VCaP (cell line): ENCODE data around the gene RIMS3.
"Not testable (repeated sequence)": the region's sequence is repeated elsewhere in the genome, so short reads cannot be mapped to it uniquely, and the experiment has no call there.

Experiments
- H3K27ac ChIP-seq: fragments of 450-650 bp; 2 replicates; pipeline ENCODE4 v1.5.1; 2017
- CTCF ChIP-seq: fragments of 450-650 bp; conservative IDR thresholded peaks from 2 replicates; pipeline ENCODE4 v1.5.1; 2017; ENCODE audit warnings: mild to moderate bottlenecking, moderate library complexity

RIMS3 gene

GRCh38 chr1:40709100-40709801 lies 43.8 kb upstream of the RIMS3 start:
- H3K27ac ChIP-seq: no peak overlapping the region
- TF ChIP-seq CTCF: no peak

- no peak overlapping the region for H3K27ac ChIP-seq
Measured at GRCh38 chr1:40708750-40709099, 43.2 kb upstream of the RIMS3 start.

GRCh38 chr1:40706626-40707025 lies 41.1 kb upstream of the RIMS3 start:
- TF ChIP-seq CTCF: no peak
- H3K27ac ChIP-seq: no peak overlapping the region

More at GRCh38 chr1:40708750-40709099, 43.2 kb upstream of the RIMS3 start:
- no peak for TF ChIP-seq CTCF

GRCh38 chr1:40704817-40705733 lies 39.6 kb upstream of the RIMS3 start:
- no peak overlapping the region for H3K27ac ChIP-seq
- TF ChIP-seq CTCF: no peak

- no peak overlapping the region for H3K27ac ChIP-seq
- no peak for TF ChIP-seq CTCF
Measured at GRCh38 chr1:40703316-40703715, 37.8 kb upstream of the RIMS3 start.

- not testable (repeated sequence) for H3K27ac ChIP-seq
Measured at GRCh38 chr1:40702810-40703209, 37.3 kb upstream of the RIMS3 start.

- no peak for TF ChIP-seq CTCF
- H3K27ac ChIP-seq: no peak overlapping the region
Measured at GRCh38 chr1:40701684-40702083, 36.2 kb upstream of the RIMS3 start.

- H3K27ac ChIP-seq: no peak overlapping the region
- TF ChIP-seq CTCF: no peak
Measured at GRCh38 chr1:40699787-40700186, 34.3 kb upstream of the RIMS3 start.
